Osteocyte (in vitro differentiated cells): ENCODE data around the gene ACSL4. TPM values are rescaled to one million over a fixed set of nuclear protein-coding genes. Genes with fewer than 3 reads are reported as not detected.

Experiments used
- DNase-seq: peaks from one replicate; pipeline ENCODE4 v3.0.0; 2021; ENCODE audit warnings: mixed read lengths; ENCODE audit not compliant: unreplicated experiment; ENCODE audit errors: extremely low spot score
- H3K27ac Mint-ChIP-seq: one replicate; pipeline ENCODE4 v1.8.0; 2021; ENCODE audit warnings: mild to moderate bottlenecking, mixed read lengths; ENCODE audit not compliant: unreplicated experiment
- H3K27me3 Mint-ChIP-seq: one replicate; pipeline ENCODE4 v1.8.0; 2021; ENCODE audit warnings: mixed read lengths; ENCODE audit not compliant: unreplicated experiment
- H3K36me3 Mint-ChIP-seq: one replicate; pipeline ENCODE4 v1.8.0; 2021; ENCODE audit warnings: mixed read lengths; ENCODE audit not compliant: unreplicated experiment
- H3K4me1 Mint-ChIP-seq: one replicate; pipeline ENCODE4 v1.8.0; 2021; ENCODE audit warnings: mixed read lengths; ENCODE audit not compliant: unreplicated experiment
- H3K4me3 Mint-ChIP-seq: one replicate; pipeline ENCODE4 v1.8.0; 2021; ENCODE audit warnings: mild to moderate bottlenecking, moderate library complexity, mixed read lengths; ENCODE audit not compliant: unreplicated experiment
- H3K9me3 Mint-ChIP-seq: one replicate; pipeline ENCODE4 v1.8.0; 2021; ENCODE audit warnings: mixed read lengths; ENCODE audit not compliant: unreplicated experiment
- total RNA-seq: library from RNA; stranded (reverse); gene quantifications from 2 replicates; pipeline ENCODE4 v1.2.1, GENCODE V29; 2021
- TF ChIP-seq, protein P1 (sequence below): fragments of 200-600 bp; sonication (generic); IDR thresholded peaks from 2 replicates; pipeline ENCODE4 v1.5.0; 2021; ENCODE audit warnings: antibody characterized with exemption, mild to moderate bottlenecking, moderate library complexity

The ACSL4 gene
- total RNA-seq, 1 donor from 2014 or later = 62.1 TPM

- TF ChIP-seq, protein P1, sequence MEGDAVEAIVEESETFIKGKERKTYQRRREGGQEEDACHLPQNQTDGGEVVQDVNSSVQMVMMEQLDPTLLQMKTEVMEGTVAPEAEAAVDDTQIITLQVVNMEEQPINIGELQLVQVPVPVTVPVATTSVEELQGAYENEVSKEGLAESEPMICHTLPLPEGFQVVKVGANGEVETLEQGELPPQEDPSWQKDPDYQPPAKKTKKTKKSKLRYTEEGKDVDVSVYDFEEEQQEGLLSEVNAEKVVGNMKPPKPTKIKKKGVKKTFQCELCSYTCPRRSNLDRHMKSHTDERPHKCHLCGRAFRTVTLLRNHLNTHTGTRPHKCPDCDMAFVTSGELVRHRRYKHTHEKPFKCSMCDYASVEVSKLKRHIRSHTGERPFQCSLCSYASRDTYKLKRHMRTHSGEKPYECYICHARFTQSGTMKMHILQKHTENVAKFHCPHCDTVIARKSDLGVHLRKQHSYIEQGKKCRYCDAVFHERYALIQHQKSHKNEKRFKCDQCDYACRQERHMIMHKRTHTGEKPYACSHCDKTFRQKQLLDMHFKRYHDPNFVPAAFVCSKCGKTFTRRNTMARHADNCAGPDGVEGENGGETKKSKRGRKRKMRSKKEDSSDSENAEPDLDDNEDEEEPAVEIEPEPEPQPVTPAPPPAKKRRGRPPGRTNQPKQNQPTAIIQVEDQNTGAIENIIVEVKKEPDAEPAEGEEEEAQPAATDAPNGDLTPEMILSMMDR = no peak
- no peak for DNase-seq
- no peak overlapping the region for H3K4me3 Mint-ChIP-seq
- peaks cover 54% of the 10 kb centered on the region for H3K4me1 Mint-ChIP-seq
- no peaks in the 10 kb centered on the region for H3K9me3 Mint-ChIP-seq
- H3K27ac Mint-ChIP-seq = no peak overlapping the region
- H3K27me3 Mint-ChIP-seq = no peaks in the 10 kb centered on the region
- no peaks in the 10 kb centered on the region for H3K36me3 Mint-ChIP-seq
These were observed 37.4 kb downstream of the ACSL4 start for GRCh38 chrX:109695637-109696036.

GRCh38 chrX:109691752-109692151 is 41.3 kb downstream of the ACSL4 start:
- Mint-ChIP-seq H3K4me3 (no peak overlapping the region), H3K27me3 (no peaks in the 10 kb centered on the region), H3K4me1 (peaks cover 34% of the 10 kb centered on the region), H3K36me3 (peaks cover 5% of the 10 kb centered on the region), H3K9me3 (no peaks in the 10 kb centered on the region), H3K27ac (no peak overlapping the region)
- TF ChIP-seq, protein P1 = no peak
- DNase-seq = no peak

DNA sequence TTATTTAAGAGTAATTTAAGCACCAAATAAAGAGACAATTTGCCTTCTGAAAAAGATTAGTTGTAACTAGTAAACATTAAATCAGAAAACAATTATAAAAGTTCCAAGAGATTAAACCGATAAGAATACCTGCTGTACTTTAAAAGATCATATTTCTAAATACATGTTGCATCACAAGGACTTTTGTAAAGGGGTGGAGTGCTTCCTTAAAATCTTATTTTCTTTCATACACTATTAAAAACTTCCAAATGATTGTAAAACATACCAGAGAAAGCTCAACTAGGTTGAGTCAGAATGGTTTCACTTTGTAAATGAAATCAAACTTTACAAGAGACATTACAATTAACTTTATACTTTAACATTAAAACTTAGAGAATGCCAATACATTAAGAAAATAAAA is 41.8 kb downstream of the ACSL4 start:
- Mint-ChIP-seq H3K36me3 (peaks cover 5% of the 10 kb centered on the region), H3K4me3 (no peak overlapping the region), H3K9me3 (no peaks in the 10 kb centered on the region)

DNA sequence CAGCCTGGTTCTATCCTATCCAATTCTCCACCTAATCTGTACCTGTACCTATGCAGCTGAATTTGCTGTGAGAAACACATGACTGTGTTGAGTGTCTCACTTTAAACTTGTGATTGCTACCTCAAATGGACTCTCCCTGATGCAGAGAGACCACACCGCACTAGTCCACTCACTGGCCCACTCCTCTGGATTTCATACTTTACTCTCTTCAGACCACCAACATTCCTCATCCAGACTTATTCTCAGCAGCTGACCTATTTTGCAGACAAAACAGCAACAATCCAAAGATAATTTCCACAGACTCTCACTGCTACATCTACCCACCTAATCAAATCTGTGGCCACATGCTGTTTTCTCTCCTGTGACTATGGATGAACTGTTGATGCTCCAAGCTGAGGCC is 45.2 kb downstream of the ACSL4 start:
- Mint-ChIP-seq H3K9me3 (no peaks in the 10 kb centered on the region), H3K27ac (no peak overlapping the region), H3K27me3 (no peaks in the 10 kb centered on the region), H3K36me3 (peaks cover 11% of the 10 kb centered on the region), H3K4me1 (peaks cover 19% of the 10 kb centered on the region), H3K4me3 (no peak overlapping the region)
- no peak for DNase-seq
- TF ChIP-seq, protein P1 = no peak

More for the DNA sequence above, 41.8 kb downstream of the ACSL4 start:
- Mint-ChIP-seq H3K4me1 (peaks cover 30% of the 10 kb centered on the region), H3K27me3 (no peaks in the 10 kb centered on the region), H3K27ac (no peak overlapping the region)
- TF ChIP-seq, protein P1 = no peak
- no peak for DNase-seq

- Mint-ChIP-seq H3K4me1 (peaks cover 7% of the 10 kb centered on the region), H3K36me3 (peaks cover 19% of the 10 kb centered on the region), H3K9me3 (no peaks in the 10 kb centered on the region), H3K4me3 (no peak overlapping the region), H3K27me3 (no peaks in the 10 kb centered on the region), H3K27ac (no peak overlapping the region)
- TF ChIP-seq, protein P1 = no peak
- DNase-seq = no peak
These were observed 47.4 kb downstream of the ACSL4 start for GRCh38 chrX:109685656-109686078.
